Skeletal muscle cell (primary cell): ENCODE data around the gene PBLD.
"Not testable (repeated sequence)": the region's sequence is repeated elsewhere in the genome, so short reads cannot be mapped to it uniquely, and the experiment has no call there.

Experiments used
- DNase-seq: peaks from one replicate; pipeline ENCODE4 v3.0.0-alpha.2; 2010; ENCODE audit warnings: low read depth
- H3K4me3 ChIP-seq: 2 replicates; pipeline ENCODE4 v1.5.1; 2011; ENCODE audit warnings: low read depth, mild to moderate bottlenecking, control low read depth, low read length, moderate library complexity

The PBLD gene

DNA sequence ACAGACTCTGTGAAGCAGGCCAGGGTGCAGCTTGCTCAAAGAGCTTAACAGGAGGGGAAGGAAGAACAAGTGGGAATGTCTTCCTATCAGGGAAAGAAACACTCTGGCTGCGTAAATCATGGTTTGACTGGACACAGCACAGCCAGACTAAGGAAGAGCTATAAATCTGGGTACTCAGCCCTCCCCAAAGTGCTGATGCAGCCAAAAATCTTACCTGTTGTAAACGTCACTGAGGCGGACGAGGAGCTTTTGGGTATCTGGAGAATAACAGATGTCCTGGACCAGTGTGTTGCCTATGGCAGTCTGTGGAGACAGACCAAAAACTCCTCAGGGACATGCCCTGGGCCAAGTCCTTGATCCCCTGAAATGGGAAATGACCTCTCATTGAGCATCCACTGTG is 44.0 kb downstream of the PBLD start:
- no peak overlapping the region for H3K4me3 ChIP-seq
- DNase-seq, result no peak

DNA sequence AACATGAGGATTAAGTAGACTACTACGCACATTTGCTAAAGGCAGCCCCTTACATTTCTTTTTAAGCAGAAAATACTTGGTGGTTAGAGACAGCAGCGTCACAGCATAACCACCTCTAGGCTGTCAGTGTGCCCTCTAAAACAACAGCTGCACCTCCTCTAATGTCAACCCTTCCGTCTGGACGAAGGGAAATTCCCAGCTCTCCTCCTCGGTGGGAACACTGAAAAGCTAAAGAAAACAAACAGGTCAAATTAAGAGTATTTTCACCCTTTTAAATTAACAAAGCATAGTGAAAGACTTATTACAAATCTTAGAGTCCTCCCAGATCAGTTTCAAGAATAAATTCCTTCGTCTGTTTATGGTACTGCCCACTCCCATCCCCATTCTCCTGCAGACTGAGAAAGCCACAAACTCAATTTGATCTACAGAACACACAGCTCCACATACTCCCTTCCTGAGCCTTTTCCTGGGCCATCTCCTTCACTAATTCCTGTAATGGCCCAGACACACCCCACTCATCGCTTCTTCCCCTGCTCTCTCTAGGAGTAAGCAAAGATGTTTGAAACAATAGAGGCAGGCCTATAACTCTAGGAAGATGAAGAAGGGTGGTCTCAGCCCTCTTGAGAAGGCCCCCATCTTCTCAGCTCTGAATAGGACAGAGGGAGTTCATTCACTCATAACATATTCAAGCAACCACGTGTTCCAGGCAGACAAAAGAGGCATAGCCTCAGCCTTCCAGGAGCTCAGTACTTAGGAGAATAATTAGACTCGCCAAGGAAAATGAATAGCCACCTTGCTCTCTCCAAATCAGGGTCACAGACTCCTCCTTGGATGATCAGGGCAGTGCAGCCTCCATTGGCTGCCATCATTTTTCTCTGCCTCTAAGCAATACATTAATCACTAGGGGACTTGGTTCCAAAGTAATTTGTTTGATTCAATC is 48.4 kb downstream of the PBLD start:
- no peak for DNase-seq
- H3K4me3 ChIP-seq, result no peak overlapping the region

DNA sequence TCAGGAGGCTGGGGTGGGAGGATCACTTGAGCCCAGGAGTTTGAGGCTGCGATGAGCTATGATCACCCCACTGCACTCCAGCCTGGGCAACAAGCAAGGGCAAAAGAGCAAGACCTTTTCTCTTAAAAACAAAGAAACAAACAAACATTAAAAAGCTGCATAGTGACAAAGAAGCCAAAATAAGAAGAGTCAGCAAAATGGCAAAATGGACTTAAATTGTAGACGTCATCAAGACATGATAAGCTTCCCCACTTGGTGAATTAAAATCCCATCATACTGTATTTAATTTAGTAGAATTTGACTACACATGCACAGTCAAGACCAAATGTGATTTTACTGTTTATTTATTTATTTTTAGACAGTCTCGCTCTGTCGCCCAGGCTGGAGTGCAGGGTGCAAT is 52.0 kb downstream of the PBLD start:
- H3K4me3 ChIP-seq, result no peak overlapping the region
- no peak for DNase-seq

DNA sequence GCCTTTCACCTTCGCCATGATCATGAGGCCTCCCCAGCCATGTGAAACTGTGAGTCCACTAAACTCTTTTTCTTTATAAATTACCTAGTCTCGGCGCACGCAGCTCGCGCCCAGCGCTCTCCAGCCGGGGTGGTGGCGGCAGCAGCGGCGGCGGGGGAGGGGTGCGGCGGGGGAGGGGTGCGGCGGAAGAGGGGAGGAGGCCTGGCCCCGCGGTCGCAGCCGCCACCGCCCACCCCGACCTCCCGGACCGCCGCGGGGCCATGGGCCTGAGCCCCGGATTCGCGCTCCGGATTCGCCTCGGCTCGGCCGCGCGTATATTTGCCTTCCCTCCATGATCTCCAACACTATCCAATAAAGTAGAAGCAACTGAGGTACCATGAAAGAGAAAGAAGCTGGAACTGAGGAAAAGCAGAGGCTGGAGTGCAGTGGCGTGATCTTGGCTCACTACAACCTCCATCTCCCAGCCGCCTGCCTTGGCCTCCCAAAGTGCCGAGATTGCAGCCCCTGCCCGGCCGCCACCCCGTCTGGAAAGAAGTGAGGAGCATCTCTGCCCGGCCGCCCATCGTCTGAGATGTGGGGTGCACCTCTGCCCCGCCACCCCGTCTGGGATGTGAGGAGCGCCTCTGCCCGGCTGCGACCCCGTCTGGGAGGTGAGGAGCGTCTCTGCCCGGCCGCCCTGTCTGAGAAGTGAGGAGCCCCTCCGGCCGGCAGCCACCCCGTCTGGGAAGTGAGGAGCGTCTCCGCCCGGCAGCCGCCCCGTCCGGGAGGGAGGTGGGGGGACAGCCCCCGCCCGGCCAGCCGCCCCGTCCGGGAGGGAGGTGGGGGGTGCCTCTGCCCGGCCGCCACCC is 53.6 kb downstream of the PBLD start:
- not testable (repeated sequence) for H3K4me3 ChIP-seq, DNase-seq

DNA sequence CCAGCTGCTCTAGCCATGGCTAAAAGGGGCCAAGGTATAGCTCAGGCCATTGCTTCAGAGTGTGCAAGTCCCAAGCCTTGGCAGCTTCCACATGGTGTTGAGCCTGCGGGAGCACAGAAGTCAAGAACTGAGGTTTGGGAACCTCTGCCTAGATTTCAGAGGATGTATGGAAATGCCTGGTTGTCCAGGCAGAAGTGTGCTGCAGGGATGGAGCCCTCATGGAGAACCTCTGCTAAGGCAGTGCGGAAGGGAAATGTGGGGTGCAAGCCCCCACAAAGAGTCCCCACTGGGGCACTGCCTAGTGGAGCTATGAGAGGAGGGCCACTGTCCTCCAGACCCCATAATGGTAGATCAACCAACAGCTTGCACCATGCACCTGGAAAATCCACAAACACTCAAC is 54.9 kb downstream of the PBLD start:
- H3K4me3 ChIP-seq, DNase-seq: not testable (repeated sequence)

DNA sequence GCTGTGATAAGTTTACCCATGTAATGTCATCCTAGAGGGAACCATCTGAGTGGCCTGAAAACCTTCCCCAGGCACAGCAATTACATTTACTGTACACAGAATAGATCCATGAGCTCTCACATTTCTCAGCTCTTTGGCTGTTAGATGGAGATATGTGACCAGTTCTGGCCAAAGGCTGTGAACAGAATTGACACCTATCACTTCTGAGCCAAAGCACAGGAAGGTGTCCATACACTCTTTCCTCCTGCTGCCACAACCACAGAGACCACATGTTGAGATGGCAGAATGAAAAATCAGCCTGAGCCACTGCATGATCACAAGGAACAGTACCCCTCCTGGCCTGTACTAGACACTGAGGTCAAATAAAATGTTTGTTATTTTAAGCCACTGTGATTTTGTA is 56.5 kb downstream of the PBLD start:
- no peak for DNase-seq

DNA sequence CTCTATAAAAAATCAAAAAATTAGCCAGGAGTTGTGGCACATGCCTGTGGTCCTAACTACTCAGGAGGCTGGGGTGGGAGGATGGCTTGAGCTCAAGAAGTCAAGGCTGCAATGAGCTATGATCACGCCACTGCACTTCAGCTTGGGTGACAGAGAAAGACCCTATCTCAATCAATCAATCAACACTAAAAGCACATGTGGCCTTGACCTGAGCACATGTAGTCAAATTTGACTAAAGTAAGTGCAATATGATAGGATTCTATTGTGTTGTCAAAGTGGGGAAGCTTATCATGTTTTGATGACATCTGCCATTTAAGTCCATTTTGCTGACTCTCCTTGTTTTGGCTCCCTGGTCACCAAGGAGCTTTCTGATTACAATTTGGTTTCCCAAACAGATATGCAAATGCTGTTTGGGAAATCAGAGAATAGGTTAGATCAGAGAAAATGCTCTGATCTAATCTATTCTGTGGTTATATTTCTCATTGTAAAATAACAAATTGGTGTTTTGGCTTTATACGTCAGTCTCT is 57.1 kb downstream of the PBLD start:
- no peak for DNase-seq
- H3K4me3 ChIP-seq, result no peak overlapping the region

More for the DNA sequence above, 56.5 kb downstream of the PBLD start:
- H3K4me3 ChIP-seq, result no peak overlapping the region

DNA sequence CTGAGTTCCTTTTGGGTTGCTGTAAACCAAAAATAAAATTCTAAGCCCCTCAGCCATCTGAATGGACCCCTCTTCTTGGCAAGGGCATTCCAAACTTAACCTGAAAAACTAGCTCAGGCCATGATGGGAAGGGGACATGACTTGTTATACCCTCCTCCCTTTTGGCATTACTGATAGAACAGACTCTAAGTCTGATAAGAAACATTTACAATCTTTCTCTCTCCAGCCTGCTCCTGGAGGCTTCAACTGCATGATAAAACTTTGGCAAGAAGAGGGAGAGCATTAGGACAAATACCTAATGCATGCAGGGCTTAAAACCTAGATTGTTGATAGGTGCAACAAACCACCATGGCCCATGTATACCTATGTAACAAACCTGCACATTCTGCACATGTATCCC is 59.9 kb downstream of the PBLD start:
- no peak for DNase-seq
- H3K4me3 ChIP-seq, result no peak overlapping the region

DNA sequence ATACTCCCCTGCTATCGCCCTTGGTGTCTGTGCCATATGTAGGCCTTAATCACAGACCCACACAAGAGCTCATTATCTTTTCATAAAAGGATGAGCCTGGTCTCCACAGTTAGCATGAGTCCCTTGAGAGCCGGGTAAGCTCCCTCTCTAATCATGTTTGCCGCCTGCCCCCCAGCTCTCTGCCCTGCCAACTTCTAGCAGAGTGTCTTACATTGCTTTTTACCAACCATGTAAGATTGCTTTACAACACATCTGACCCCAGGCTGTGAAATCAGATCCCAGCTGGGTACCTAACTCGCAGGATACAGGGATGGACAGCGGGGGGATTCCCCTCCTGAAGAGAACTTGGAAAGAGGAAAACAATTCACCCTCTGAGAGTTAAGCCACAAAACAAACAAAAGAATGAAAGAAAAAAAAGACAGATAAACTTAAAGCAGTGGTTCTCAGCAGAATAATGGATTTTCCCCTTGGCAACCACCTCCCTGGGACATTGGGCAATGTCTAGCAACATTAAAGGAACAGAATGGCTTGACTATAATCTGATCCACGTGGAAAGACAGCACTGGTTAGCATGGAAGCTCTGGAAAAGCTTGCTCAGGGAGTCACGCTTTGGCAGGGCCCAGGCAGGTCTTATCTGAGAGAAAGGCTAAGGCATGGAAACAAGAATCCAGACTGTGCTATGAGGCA is 61.4 kb downstream of the PBLD start:
- no peak overlapping the region for H3K4me3 ChIP-seq
- DNase-seq, result no peak

DNA sequence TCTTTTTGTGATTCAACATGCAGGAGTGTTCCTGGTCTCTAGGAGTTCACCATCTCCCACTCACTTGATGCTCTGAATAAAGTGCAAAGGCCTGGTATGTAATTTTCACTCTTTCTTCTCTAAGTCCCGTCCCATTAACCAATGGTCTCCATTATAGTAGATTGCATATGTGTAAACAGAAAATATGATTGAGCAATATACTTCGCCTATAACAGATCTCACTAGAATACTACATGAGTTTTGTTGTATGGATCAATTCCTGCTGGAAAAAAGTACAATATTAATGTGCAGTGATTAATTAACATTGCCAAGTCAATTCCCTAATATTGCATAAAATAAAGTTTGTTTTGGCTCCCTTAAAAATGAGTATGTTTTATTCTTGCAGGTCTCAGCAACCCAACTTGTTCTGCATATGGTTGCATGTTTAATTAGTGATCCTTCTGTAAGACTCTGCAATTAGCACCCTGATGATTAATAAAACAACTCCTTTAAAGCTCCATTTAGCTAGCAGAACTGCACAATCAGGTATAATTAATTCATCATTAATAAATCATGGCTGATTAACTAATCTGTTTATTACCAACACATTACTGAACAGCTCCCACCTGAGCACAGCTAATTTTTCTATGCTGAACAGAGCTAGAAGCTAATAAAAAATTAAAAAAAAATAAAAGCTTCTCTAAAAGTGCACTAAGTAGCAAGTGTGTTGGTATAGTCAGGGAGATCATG is 63.0 kb downstream of the PBLD start:
- H3K4me3 ChIP-seq, result no peak overlapping the region
- no peak for DNase-seq

DNA sequence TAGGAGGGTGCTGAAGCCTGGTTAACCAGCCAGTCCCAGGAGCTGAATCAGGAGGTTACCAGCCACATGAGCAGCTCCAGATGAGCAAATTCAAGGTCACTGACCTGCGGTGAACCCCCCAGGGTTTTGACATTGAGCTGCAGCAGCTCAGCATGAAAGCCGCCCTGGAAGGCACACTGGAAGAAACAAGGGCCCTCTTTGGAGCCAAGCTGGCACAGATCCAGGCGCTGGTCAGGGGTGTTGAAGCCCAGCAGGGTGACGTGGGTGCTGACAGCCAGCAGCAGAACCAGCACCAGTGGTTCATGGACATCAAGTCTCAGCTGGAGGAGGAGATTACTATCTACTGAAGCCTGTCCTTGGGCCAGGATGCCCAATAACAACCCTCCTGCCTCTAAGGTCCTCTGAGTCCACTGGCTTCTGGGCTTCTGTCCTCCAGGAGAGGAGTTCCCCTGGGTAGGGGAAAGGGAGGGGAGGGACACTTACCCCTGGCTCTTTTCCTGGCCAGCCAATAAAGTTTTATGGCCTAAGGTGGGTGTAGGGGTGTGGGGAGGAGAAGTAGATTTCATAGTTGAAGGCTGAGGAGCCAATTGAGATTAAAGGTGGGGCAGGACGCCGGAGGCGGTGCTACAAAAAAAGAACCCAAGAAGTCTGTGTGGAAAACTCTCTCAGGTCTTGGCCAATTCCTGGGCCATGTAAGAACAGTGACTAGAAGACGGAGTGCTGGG is 71.4 kb downstream of the PBLD start:
- no peak overlapping the region for H3K4me3 ChIP-seq
- DNase-seq, result no peak

DNA sequence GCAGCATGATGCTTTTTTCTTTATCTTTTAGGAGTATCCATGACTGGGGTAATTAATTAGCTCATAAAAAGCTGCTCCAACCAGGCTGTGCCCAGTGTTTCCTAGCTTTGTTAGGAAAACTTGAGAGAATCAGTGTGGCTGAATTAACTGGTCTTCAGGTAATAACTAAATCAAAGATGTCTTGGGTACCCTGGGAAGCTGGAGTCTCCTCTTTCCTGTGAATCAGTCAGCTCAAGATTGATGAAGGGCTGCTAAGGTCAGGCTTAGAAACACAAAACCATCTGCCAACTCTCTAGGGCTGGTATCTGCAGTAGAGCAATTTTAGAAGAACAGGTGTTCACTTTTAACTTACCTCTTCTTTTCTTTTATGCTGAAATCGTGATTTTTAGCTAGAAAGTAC is 79.4 kb downstream of the PBLD start:
- DNase-seq, result no peak
- no peak overlapping the region for H3K4me3 ChIP-seq

DNA sequence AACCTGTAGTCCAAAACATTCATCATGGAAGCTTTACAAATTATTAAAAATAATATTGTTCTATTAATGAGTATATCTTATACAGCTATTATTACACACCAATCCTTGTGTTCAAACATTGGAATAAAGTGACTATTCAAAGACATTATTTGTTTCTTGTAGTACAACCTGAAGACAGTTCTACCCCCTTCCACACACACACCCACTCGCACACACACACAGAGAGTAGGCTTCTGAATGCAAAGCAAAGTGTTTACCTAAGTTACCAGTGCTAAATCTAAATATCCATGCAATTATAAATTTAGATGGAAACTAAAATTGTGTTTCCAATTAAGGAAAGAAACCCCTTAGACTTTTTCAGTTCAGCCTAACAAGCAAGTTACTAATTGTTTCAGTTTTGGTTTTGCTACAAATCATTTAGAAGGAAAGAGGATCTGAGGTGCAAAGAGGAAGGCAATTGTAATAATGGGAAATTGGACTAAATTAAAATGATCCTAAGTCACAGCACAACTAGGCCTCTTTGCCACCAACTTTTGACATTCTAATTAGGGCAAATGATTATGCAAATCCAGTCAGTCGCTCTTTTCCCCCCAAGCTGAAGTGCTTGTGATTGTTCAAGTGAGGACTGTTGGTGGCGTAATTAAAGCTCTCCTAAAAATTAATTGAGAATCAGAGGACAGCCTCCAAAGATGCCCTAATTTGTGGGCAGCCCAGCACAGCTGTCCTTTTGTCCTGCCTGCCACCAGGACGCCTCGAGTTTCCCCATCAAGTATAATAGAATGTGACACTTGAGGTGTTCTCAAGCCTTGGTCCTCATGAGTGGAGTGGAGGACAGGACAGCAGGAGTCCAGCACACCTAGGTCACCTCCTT is 80.9 kb downstream of the PBLD start:
- H3K4me3 ChIP-seq, result no peak overlapping the region
- no peak for DNase-seq

DNA sequence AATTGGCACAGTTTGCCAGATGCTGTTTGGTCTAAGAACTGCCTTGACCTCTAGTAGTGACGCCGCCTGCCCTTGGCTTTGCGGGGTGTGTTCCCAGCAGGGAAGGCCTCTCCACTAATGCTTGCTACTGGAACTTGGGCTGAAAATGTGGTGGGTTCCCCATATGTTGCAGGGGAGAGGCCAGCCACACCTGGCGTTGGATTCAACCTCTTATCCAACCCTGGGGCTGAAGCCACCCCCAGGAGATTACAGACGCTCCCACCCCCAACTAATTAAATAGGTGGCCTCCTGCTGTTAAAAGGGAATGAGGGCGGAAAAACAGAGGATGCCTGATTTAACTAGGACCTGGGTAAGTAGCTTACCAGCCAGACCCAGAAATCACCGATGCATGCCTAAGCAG is 81.6 kb downstream of the PBLD start:
- DNase-seq, result no peak
- no peak overlapping the region for H3K4me3 ChIP-seq

DNA sequence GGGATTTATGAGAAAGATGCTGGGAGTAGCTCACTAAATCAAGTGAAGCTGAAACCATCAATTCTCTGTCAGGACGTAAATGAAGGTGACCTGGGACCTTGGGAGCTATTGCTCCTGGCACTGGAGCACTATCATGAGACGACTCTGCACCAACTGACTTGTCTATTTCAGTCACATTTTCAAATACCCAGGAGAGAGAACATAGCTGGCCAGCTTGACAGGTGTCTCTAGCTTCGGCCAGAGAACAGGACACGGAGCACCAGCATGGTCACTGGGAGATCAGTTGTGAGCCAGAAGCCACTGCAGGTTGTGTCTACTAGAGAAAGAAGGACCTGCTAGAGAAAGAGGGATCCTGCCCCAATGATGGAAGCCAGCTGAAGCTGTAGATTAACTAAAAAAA is 83.4 kb downstream of the PBLD start:
- no peak overlapping the region for H3K4me3 ChIP-seq
- no peak for DNase-seq

DNA sequence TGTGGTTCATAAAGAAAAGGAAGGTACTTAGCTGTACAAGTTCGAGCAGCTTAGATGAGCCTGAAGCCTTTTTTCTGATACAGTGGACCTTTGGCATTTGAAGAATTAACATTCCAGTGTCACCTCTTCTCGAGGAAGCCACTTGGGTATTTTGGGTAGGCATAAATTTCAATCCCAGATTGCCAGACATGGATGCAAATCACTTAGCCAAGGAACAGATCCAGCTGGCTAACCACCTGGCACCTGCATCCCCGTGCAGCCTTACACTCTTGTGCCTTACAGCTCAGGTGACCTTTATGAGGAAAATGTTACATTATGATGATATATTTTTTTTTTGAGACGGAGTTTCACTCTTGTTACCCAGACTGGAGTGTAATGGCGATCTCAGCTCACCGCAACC is 84.8 kb downstream of the PBLD start:
- no peak overlapping the region for H3K4me3 ChIP-seq
- no peak for DNase-seq

DNA sequence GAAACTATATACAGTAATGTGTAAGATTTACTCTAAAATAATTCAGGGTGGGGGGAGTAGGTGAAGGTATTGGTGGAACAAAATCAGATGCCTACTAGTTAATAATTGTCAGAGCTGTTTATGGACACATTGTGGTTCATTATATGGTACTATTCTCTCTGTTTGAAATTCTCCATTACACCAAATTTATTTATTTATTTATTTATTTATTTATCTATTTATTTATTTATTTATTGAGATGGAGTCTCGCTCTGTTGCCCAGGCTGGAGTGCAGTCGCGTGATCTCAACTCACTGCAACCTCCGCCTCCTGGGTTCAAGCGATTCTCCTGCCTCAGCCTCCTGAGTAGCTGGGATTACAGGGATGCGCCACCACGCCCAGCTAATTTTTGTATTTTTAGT is 86.3 kb downstream of the PBLD start:
- not testable (repeated sequence) for DNase-seq, H3K4me3 ChIP-seq

DNA sequence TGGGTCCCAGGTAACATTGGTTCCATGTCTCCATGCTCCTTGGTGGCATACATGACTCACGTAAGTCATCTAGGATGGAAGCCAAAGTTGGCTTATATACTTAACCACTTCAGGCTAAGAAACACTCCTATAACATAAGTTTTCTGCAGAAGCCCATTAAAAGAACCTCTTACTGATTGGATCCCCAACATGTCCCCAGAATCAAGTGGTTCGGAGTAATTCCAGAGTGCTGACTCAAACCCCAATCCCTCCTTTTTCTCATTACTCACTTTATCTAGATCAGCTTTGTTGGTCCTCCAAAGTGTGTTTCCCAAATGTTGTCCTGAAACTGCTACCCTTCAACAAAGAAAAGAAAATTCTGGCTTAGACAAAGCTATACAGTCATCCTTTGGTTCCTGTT is 90.7 kb downstream of the PBLD start:
- H3K4me3 ChIP-seq, result no peak overlapping the region
- DNase-seq, result no peak
